HCT116 (cell line): ENCODE results near the gene NPSR1.

Source experiments
- CTCF ChIP-seq, 3 experiments: fragments of 200-600 bp in 1 of 3; sonication (generic) in 1 of 3; IDR thresholded peaks in 2 of 3; conservative IDR thresholded peaks in 1 of 3; 2 replicates each; pipeline ENCODE4 v1.5.1; 2012 to 2017; ENCODE audit warnings: low read depth in 2 of 3, low read length in 2 of 3, antibody characterized with exemption in 1 of 3, borderline replicate concordance in 1 of 3, control low read depth in 1 of 3, mild to moderate bottlenecking in 1 of 3, mixed read lengths in 1 of 3, mixed run types in 1 of 3, moderate library complexity in 1 of 3; ENCODE audit not compliant: insufficient read depth in 1 of 3
- EZH2 ChIP-seq: fragments of 200-600 bp; sonication (generic); IDR thresholded peaks from 2 replicates; pipeline ENCODE4 v1.6.1; 2017; ENCODE audit warnings: antibody characterized with exemption, mixed run types
- JUND ChIP-seq: IDR thresholded peaks from 2 replicates; pipeline ENCODE4 v1.6.1; 2012
- MAX ChIP-seq: IDR thresholded peaks from 2 replicates; pipeline ENCODE4 v1.6.1; 2012
- POLR2A ChIP-seq: IDR thresholded peaks from 2 replicates; pipeline ENCODE4 v1.7.0; 2011; ENCODE audit warnings: borderline replicate concordance; ENCODE audit not compliant: insufficient read depth, insufficient read length; ENCODE audit errors: extremely low read depth
- YY1 ChIP-seq: IDR thresholded peaks from 2 replicates; pipeline ENCODE4 v1.6.1; 2011; ENCODE audit warnings: low read length, low read depth, moderate library complexity, mild to moderate bottlenecking; ENCODE audit not compliant: insufficient replicate concordance; ENCODE audit errors: extremely low read depth

GRCh38 chr7:34672430-34672829, 14.4 kb downstream of the NPSR1 start:
- TF ChIP-seq CTCF (IDR thresholded peaks at IDR 0.05 in 2 of 3, conservative IDR thresholded peaks at IDR 0.05 in 1 of 3; ENCODE audit: borderline replicate concordance in 1 of 3, insufficient read depth in 1 of 3, low read depth in 2 of 3, low read length in 2 of 3) (no peak), JUND (no peak), EZH2 (no peak), YY1 (no peak), MAX (no peak), POLR2A (no peak)
